WTC11 (cell line): ENCODE measurements around the gene NPHS1.

Source experiments
- CREB1 ChIP-seq: sonication (generic); formaldehyde crosslinking; IDR thresholded peaks from 2 replicates; pipeline ENCODE4 v1.8.0; 2023; ENCODE audit warnings: mild to moderate bottlenecking, missing genetic modification reagents
- SP1 ChIP-seq: sonication (generic); formaldehyde crosslinking; conservative IDR thresholded peaks from 2 replicates; pipeline ENCODE4 v1.8.1; 2022; ENCODE audit warnings: missing genetic modification reagents
- USF2 ChIP-seq: sonication (generic); formaldehyde crosslinking; IDR thresholded peaks from 2 replicates; pipeline ENCODE4 v1.8.1; 2023; ENCODE audit warnings: mild to moderate bottlenecking, missing genetic modification reagents, moderate library complexity
- ZNF121 ChIP-seq: sonication (generic); formaldehyde crosslinking; IDR thresholded peaks from 2 replicates; pipeline ENCODE4 v1.8.0; 2023; ENCODE audit warnings: missing genetic modification reagents
- ZNF138 ChIP-seq: sonication (generic); formaldehyde crosslinking; conservative IDR thresholded peaks from 2 replicates; pipeline ENCODE4 v1.8.1; 2022; ENCODE audit warnings: mild to moderate bottlenecking, moderate library complexity, missing genetic modification reagents
- ZNF416 ChIP-seq: fragments of 250-450 bp; sonication (Bioruptor Pico); IDR thresholded peaks from 2 replicates; pipeline ENCODE4 v1.9.0; 2021; ENCODE audit warnings: mild to moderate bottlenecking, inconsistent platforms
- TF ChIP-seq, protein P1 (sequence below): fragments of 200-600 bp; IDR thresholded peaks from 2 replicates; pipeline ENCODE4 v1.8.0; 2022; ENCODE audit warnings: antibody characterized with exemption
- TF ChIP-seq, protein P2 (sequence below): sonication (generic); formaldehyde crosslinking; conservative IDR thresholded peaks from 2 replicates; pipeline ENCODE4 v1.8.1; 2022; ENCODE audit warnings: mild to moderate bottlenecking, missing genetic modification reagents

DNA sequence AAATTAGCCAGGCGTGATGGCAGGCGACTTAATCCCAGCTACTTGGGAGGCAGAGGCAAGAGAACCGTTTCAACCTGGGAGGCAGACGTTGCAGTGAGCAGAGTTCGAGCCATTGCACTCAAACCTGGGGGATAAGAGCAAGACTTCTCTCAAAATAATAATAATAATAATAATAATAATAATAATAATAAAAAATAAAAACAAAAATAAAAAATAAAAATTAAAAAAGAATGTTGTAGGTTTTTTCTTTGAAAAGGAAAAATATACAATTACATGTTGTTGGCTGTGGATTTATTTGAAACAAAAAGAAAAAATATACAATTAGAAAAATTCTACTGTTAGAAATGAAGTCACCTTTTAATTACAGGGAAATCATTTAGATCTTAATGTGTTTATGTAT is 28.2 kb downstream of the NPHS1 start:
- no peak for TF ChIP-seq USF2
- TF ChIP-seq, protein P1, sequence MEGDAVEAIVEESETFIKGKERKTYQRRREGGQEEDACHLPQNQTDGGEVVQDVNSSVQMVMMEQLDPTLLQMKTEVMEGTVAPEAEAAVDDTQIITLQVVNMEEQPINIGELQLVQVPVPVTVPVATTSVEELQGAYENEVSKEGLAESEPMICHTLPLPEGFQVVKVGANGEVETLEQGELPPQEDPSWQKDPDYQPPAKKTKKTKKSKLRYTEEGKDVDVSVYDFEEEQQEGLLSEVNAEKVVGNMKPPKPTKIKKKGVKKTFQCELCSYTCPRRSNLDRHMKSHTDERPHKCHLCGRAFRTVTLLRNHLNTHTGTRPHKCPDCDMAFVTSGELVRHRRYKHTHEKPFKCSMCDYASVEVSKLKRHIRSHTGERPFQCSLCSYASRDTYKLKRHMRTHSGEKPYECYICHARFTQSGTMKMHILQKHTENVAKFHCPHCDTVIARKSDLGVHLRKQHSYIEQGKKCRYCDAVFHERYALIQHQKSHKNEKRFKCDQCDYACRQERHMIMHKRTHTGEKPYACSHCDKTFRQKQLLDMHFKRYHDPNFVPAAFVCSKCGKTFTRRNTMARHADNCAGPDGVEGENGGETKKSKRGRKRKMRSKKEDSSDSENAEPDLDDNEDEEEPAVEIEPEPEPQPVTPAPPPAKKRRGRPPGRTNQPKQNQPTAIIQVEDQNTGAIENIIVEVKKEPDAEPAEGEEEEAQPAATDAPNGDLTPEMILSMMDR = no peak
- no peak for TF ChIP-seq ZNF416 (CRISPR knock-in tag)
- TF ChIP-seq ZNF121 (CRISPR knock-in tag) = no peak
- no peak for TF ChIP-seq ZNF138
- TF ChIP-seq CREB1 (CRISPR knock-in tag) = no peak
- TF ChIP-seq SP1 (CRISPR knock-in tag) = no peak
- TF ChIP-seq, protein P2, sequence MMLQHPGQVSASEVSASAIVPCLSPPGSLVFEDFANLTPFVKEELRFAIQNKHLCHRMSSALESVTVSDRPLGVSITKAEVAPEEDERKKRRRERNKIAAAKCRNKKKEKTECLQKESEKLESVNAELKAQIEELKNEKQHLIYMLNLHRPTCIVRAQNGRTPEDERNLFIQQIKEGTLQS (CRISPR knock-in tag) = no peak
